Medulla oblongata (tissue), 1 donor: ENCODE data around the gene HOXA7.

Experiments used
- DNase-seq: peaks from one replicate; pipeline ENCODE4 v3.0.0-alpha.2; 2015; ENCODE audit errors: extremely low spot score

HOXA7 gene

GRCh38 chr7:27147199-27148030 is 9.1 kb downstream of the HOXA7 start, which contains the start of gene HOXA6:
Gene HOXA6 (minus strand): TSS chr7:27147774. CDS start chr7:27147749, 25 bp downstream.
- peak; percentile 70 for DNase-seq

DNA sequence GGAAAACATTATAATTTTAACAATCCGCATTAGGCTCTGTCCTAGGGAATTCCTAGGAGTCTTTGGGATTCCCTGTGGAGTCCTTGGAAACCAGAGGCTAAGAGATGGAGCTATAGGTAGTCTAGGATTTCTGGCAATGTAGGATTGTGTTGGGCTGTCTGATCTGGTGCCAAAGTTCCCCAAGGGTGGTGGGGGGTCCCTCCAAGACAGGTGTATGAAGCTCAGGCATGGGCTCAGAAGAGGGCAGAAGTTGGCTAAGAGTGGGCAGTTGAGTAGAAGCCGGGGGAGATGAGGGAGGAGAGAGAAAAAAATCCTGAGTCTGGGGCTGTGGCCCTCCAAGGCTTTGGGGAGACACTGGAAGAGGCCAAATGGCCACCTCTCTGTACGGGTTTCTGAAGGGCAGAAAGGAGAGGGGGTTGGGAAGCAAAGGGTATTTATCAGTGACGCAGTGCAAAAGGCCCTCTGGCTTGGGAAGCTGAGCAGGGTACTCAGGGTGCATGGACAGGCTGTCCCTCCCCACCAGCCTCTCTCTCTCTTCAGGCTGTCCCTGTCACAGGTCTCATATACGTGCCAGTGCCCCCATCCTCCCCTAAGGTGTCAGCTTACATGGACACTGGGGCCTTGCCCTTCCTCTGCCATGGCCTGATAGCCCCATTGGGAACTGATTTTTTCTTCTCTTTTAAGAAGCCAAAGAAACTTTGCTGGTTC is 9.8 kb downstream of the HOXA7 start:
- DNase-seq = no peak

DNA sequence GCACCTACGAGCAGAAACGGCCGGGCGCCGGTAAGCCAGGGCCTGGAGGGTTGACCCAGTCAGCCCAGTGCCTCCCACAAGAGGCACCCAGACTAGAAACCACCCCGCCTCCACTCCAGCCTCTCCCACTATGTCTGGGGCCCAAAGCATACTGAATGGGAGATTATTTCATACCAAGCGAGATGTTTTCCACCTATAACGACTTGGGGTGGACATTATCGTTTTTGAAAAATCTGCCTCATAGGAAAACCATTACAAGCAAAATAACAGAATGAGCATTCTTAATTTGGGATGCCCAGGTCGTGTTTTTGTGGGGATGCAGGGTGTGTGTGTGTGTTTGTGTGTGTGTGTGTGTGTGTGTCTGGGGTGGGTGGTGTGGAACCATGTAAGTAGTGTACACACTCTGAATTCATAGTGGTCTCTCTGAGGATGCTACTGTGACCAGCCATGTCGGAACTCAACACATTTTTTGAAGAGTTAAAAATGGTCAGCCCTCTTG is 10.5 kb downstream of the HOXA7 start:
- DNase-seq = no peak

GRCh38 chr7:27145165-27145913 is 11.1 kb downstream of the HOXA7 start:
- DNase-seq = no peak

DNA sequence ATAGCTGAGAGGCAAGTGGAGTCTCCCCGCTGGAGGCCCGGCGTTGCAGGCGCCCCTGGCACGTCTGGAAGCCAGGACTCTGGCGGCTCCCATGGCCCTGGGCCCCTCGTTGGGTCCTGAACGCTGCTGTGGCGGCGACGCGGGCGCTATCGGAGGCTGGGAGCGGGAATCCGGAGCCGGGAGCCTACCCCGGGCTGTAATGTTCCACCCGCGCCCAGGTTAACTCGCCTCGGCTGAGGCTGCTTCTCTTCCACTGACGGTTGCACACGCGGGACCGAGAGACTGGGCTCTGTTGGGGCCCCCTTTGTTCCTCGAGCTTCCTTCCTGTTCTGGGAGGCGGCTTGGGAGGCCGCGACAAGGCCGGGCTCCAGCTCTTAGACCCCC is 11.7 kb downstream of the HOXA7 start:
- no peak for DNase-seq

GRCh38 chr7:27143950-27144780 is 12.3 kb downstream of the HOXA7 start:
- no peak for DNase-seq

DNA sequence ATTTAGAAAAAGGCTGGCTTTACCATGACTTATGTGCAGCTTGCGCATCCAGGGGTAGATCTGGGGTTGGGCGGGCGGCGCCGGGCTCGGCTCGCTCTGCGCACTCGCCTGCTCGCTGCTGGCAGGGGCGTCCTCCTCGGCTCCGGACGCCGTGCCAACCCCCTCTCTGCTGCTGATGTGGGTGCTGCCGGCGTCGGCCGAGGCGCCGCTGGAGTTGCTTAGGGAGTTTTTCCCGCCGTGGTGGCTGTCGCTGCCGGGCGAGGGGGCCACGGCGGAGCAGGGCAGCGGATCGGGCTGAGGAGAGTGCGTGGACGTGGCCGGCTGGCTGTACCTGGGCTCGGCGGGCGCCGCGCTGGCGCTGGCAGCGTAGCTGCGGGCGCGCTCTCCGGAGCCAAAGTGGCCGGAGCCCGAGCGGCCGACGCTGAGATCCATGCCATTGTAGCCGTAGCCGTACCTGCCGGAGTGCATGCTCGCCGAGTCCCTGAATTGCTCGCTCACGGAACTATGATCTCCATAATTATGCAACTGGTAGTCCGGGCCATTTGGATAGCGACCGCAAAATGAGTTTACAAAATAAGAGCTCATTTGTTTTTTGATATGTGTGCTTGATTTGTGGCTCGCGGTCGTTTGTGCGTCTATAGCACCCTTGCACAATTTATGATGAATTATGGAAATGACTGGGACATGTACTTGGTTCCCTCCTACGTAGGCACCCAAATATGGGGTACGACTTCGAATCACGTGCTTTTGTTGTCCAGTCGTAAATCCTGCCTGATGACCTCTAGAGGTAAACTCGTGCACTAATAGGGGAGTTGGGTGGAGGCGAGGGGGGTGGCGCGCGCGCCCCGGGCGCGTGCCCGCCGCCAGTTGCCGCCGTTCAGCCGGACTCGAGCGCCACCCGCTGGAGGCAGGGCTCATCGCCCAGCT is 13.2 kb downstream of the HOXA7 start, which contains the start of gene HOXA5:
Gene HOXA5, minus strand, starts transcription at position 659 of the 927 bp plus-strand sequence. Its CDS starts 74 bp downstream, at position 585.
- peak; percentile 95 for DNase-seq

DNA sequence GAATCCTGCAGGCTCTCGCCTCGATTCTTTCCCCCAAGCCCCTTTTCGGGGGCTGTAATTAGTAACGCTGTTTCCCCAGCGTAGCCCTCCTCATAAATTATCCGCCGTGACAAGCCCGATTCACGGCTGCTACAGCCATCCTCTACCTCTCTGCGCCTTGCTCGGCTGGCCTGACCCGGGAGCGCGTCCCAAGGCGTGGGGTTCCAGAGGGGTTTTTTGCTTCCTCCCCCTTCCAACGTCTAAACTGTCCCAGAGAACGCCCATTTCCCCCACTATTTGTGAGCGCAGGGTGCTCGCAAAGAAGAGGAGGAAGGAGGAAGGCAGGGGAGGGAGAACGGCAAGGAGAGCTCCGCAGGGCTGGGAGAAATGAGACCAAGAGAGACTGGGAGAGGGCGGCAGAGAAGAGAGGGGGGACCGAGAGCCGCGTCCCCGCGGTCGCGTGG is 13.9 kb downstream of the HOXA7 start:
- DNase-seq = no peak

- no peak for DNase-seq
Observed at GRCh38 chr7:27141923-27142579, 14.4 kb downstream of the HOXA7 start.

DNA sequence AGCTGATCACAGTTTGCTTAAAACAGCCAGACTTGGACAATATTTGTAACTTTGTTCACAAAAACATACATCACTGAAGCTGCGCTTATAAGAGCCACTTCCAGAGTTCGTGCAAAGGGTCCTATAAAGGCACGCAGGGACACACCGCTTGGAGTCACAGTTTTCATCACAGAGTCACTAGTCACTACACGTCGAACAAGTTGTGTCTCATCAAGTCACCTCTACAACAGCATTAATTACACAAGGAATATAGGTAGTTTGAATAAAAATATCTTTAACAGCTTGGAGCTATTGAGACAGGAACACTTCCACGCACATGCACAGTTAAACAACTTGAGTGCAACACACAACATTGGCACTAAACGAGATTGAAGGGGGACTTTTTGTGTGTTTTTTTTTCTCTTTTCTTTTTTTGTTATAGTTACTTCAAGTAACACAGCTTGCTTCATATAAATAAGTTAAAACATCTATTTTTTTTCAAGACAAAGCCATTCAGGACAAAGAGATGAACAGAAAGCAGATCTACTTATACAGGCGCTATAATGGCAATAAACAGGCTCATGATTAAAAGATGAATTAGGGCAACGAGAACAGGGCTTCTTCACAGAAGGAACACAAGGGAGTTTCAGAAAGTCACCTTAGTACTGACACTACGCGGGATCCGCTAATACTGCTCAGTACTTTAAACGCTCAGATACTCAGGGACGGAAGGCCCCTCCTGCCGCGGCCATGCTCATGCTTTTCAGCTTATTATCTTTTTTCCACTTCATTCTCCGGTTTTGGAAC is 15.1 kb downstream of the HOXA7 start:
- no peak for DNase-seq

DNA sequence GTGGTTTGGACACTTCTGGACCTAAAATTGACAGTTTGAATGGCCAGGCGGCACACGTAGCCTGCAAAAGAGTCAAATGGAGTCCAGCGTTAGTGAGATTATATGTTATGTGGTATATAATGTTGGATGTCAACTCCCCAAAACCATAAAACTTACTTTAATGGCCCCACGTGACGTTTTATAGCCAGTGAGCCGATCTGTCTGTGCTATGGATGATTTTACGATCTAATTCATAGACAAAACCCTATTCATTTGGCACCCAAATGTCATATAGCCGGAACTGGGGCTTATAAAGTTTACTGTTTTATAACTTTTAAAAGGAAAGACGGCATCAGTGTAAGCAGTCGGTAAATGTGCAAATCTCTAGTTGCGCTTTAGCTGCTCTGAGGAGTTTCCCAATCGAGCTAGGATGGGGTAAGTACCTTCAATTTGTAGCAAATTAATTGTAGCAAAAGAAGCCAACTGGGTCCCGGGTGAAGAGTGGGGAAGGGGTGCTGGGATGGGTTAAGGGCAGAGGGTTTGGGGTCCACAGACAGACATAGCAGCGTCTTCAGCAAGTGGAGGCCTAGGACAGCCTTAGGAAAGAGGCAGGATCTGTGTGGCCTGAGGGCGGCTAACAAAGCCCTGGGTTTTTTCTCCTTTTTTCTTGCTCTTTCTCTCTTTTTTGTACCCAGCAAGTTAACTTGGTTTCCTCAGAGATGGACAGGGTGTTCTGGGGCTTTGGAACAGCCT is 16.2 kb downstream of the HOXA7 start:
- no peak for DNase-seq

DNA sequence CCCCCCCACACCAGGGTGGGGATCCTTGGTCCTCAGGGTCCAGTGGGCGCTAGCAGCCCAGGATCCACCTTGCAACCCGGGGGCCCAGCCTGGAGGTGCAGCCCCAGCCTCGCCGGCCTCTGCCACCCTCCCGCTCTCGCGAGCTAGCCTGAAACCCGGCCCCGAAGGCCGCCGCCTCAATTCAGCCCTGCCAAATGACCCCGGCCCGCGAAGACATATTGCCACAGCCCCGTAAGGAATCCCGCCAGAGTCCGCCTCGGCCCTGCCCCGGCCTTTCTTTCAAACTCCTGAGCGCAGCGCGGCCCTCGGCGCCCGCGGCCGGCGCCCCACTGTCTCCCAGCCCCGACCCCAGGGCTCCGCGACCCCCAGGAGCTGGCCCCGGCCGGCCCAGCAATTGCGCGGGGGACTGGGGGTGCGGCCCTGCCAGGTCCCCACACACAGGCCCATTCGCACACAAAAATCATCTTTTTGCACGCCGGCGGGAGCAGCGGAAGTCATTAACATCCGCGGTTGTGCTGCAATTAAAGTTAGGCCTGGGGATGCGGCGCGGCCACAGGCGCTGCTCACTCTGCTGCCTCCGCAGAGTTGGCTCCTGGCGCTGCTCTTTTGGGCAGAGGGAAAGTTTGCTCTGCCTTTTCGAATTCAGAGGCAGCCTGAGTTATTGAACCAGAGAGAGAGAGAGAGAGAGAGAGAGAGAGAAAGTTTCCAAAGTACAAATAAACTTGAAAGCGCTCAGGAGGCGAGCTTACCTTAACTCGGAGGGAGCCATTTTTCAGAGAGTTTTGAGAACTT is 16.9 kb downstream of the HOXA7 start:
- DNase-seq = no peak

DNA sequence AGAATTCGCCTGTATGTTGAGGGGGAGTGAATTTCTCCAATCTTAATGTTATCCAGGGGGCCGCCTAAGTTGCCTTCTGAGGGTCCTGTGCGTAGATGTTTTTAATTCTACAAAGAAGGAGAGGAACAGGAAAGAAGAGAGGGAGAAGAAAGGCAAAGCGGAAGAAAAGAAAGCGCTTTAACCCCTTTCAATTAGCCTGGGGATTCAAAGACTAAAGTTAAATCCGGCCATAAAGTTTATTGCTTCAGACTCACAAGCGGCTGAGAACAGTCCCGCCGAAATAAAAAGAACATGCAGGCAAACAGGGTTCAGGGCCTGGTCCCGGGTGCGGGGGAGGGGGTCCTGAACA is 17.5 kb downstream of the HOXA7 start:
- no peak for DNase-seq

- DNase-seq = no peak
Observed at GRCh38 chr7:27138472-27138871, 18.0 kb downstream of the HOXA7 start.

DNA sequence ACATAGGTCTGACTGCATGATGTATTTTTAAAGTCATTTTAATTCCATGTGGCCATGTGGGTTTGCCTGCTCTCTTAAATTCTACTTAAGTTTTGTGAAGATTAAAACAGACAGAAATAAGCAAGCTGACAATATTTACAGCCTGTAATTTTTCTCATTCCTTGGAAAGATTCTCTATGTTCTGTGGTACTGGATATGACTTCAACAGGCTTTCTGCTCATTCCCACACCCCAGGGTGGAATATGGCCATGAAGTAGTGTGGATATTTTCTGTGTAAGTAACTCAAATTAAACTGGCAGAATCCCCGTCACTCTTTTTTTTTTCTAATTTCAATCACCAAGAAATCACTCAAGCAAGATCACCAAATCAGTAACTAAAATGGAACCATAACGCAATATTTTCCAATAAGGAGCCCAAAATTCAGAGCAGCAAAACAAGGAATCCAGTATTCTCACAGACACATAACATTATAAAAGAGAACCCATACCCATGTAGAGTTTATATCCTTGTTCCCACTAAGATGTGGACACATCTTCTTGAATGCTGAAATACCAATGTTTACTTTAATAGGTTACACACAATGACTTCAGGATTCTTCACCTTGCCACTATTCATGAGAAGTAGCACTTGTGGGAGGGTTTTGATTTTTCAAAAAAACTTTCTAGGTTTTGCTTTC is 18.7 kb downstream of the HOXA7 start:
- DNase-seq = no peak

DNA sequence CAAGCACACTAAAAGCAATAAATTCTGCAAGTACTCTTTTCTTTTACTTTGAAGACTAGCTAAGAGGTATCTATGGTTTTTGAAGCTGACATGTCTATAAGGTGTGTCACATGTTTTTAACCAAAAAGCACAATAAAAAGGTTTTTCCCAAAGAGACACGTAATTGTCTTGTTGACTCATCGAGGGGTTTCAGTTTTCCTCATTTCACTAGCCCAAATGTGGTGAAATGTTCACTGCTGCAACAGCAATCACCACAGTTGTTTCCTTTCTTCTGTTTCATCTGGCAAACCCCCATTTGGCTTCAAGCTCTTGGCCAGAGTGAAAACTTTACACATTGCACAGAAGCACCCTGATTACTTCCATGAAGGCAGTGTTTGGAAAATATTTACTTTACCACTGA is 22.1 kb downstream of the HOXA7 start:
- DNase-seq = peak; percentile 75
